ENCODE measurements around the gene SELENOK.
A peak's percentile ranks its signal among the peaks of the same experiment; 100 is the strongest.

Gene SELENOK

GRCh38 chr3:53849916-53850315 is 41.7 kb downstream of the SELENOK start:
- no peak overlapping the region for H3K27ac ChIP-seq (ENCODE audit: poor library complexity, severe bottlenecking)
- H3K9me3 ChIP-seq (ENCODE audit: severe bottlenecking) = no peaks in the 10 kb centered on the region
- peaks cover 10% of the 10 kb centered on the region for H3K27me3 ChIP-seq (ENCODE audit: insufficient read depth, poor library complexity, severe bottlenecking)
- DNase-seq (ENCODE audit: low spot score) (no peak), ATAC-seq (ENCODE audit: low read depth) (no peak)
- TF ChIP-seq CTCF (IDR thresholded peaks at IDR 0.05; ENCODE audit: poor library complexity, severe bottlenecking) = no peak
- no peak overlapping the region for H3K4me3 ChIP-seq (ENCODE audit: severe bottlenecking)
- no peaks in the 10 kb centered on the region for H3K4me1 ChIP-seq (ENCODE audit: insufficient read depth, poor library complexity, severe bottlenecking)
- no peaks in the 10 kb centered on the region for H3K36me3 ChIP-seq (ENCODE audit: low read depth)

- no peak for DNase-seq (ENCODE audit: low spot score)
- H3K36me3 ChIP-seq (ENCODE audit: low read depth) = no peaks in the 10 kb centered on the region
- H3K27ac ChIP-seq (ENCODE audit: poor library complexity, severe bottlenecking) = no peak overlapping the region
- no peaks in the 10 kb centered on the region for H3K9me3 ChIP-seq (ENCODE audit: severe bottlenecking)
- no peaks in the 10 kb centered on the region for H3K4me1 ChIP-seq (ENCODE audit: insufficient read depth, poor library complexity, severe bottlenecking)
- no peak for ATAC-seq (ENCODE audit: low read depth)
- H3K27me3 ChIP-seq (ENCODE audit: insufficient read depth, poor library complexity, severe bottlenecking) = peaks cover 10% of the 10 kb centered on the region
- peak overlapping the region; percentile 46 for H3K4me3 ChIP-seq (ENCODE audit: severe bottlenecking)
- no peak for TF ChIP-seq CTCF (IDR thresholded peaks at IDR 0.05; ENCODE audit: poor library complexity, severe bottlenecking)
Measured at GRCh38 chr3:53846851-53847155, 44.9 kb downstream of the SELENOK start.

- peak within 1 kb of the TSS; percentile 46 for H3K4me3 ChIP-seq (ENCODE audit: severe bottlenecking)
- H3K4me1 ChIP-seq (ENCODE audit: insufficient read depth, poor library complexity, severe bottlenecking) = no peaks in the 10 kb centered on the region
- no peaks in the 10 kb centered on the region for H3K9me3 ChIP-seq (ENCODE audit: severe bottlenecking)
- no peak within 1 kb of the TSS for H3K27ac ChIP-seq (ENCODE audit: poor library complexity, severe bottlenecking)
- no peaks in the 10 kb centered on the region for H3K36me3 ChIP-seq (ENCODE audit: low read depth)
- H3K27me3 ChIP-seq (ENCODE audit: insufficient read depth, poor library complexity, severe bottlenecking) = peaks cover 10% of the 10 kb centered on the region
- DNase-seq (ENCODE audit: low spot score) (no peak), ATAC-seq (ENCODE audit: low read depth) (peak; percentile 78)
- TF ChIP-seq CTCF (IDR thresholded peaks at IDR 0.05; ENCODE audit: poor library complexity, severe bottlenecking) = no peak
Measured at GRCh38 chr3:53846134-53846850, 45.4 kb downstream of the SELENOK start, which contains the start of the genes CHDH and IL17RB. Gene CHDH (minus strand): TSS chr3:53846419. CDS start chr3:53824008, 22,411 bp downstream. Gene IL17RB (plus strand): TSS chr3:53846568. CDS start chr3:53846589, 21 bp downstream.

GRCh38 chr3:53845881-53846133 is 45.9 kb downstream of the SELENOK start:
- H3K4me3 ChIP-seq (ENCODE audit: severe bottlenecking) = peak overlapping the region; percentile 46
- no peak overlapping the region for H3K27ac ChIP-seq (ENCODE audit: poor library complexity, severe bottlenecking)
- DNase-seq (ENCODE audit: low spot score) (no peak), ATAC-seq (ENCODE audit: low read depth) (no peak; the same call in 2 of the 3 replicates)
- TF ChIP-seq CTCF (IDR thresholded peaks at IDR 0.05; ENCODE audit: poor library complexity, severe bottlenecking) = peak; percentile 16
- peaks cover 10% of the 10 kb centered on the region for H3K27me3 ChIP-seq (ENCODE audit: insufficient read depth, poor library complexity, severe bottlenecking)
- H3K9me3 ChIP-seq (ENCODE audit: severe bottlenecking) = no peaks in the 10 kb centered on the region
- no peaks in the 10 kb centered on the region for H3K36me3 ChIP-seq (ENCODE audit: low read depth)
- H3K4me1 ChIP-seq (ENCODE audit: insufficient read depth, poor library complexity, severe bottlenecking) = no peaks in the 10 kb centered on the region

GRCh38 chr3:53845103-53845880 is 46.4 kb downstream of the SELENOK start:
- peak; percentile 59 for ATAC-seq (ENCODE audit: low read depth)
- peak; percentile 32 for TF ChIP-seq CTCF (IDR thresholded peaks at IDR 0.05; ENCODE audit: poor library complexity, severe bottlenecking)
- Histone ChIP-seq H3K9me3 (ENCODE audit: severe bottlenecking) (no peaks in the 10 kb centered on the region), H3K27ac (ENCODE audit: poor library complexity, severe bottlenecking) (no peak overlapping the region), H3K4me3 (ENCODE audit: severe bottlenecking) (peak overlapping the region; percentile 46), H3K36me3 (ENCODE audit: low read depth) (no peaks in the 10 kb centered on the region), H3K4me1 (ENCODE audit: insufficient read depth, poor library complexity, severe bottlenecking) (no peaks in the 10 kb centered on the region), H3K27me3 (ENCODE audit: insufficient read depth, poor library complexity, severe bottlenecking) (peaks cover 10% of the 10 kb centered on the region)
- DNase-seq (ENCODE audit: low spot score) = no peak

Measured in RWPE2 (cell line).